Mammary microvascular endothelial cell (primary cell): ENCODE results near the gene OR52N1. TPM values are rescaled to one million over a fixed set of nuclear protein-coding genes. Genes with fewer than 3 reads are reported as not detected.

ENCODE experiments used
- total RNA-seq: library from RNA; depleted of rRNA; stranded (reverse); fragments of >200 nt; gene quantifications from 2 replicates; pipeline ENCODE4 v1.2.3, GENCODE V29; 2015

OR52N1 gene
- total RNA-seq: not detected in 2 replicates

GRCh38 chr11:5791165-5791564, at the start of gene OR52N1:
Gene OR52N1, minus strand, starts transcription at chr11:5791265. Its CDS starts 2,449 bp downstream, at chr11:5788816.

GRCh38 chr11:5808500-5809121, 17.5 kb upstream of the OR52N1 start, which contains the start of gene OR52N2:
Gene OR52N2, plus strand, starts transcription at chr11:5808924. Its CDS starts 11,412 bp downstream, at chr11:5820336.

GRCh38 chr11:5783255-5783654, 7.8 kb downstream of the OR52N1 start, which contains the start of gene OR52N5:
Gene OR52N5, minus strand, starts transcription at chr11:5783355. Its CDS starts 4,721 bp downstream, at chr11:5778634.

GRCh38 chr11:5753943-5754342, 37.1 kb downstream of the OR52N1 start, which contains the start of gene OR52N4:
Gene OR52N4, plus strand, starts transcription at chr11:5754243. Its CDS starts 498 bp downstream, at chr11:5754741.

Other genes starting within 250 kb of the OR52N1 start
- gene OR52H1, start 242.7 kb downstream of the OR52N1 start, total RNA-seq: not detected in 2 replicates
- not detected in 2 replicates for gene OR52B6, start 210.4 kb downstream of the OR52N1 start, total RNA-seq
- gene TRIM6, start 194.6 kb downstream of the OR52N1 start, total RNA-seq: 4.7 and 6.6 TPM in 2 replicates
- 10.8 and 14.0 TPM in 2 replicates for gene TRIM34, start 166.3 kb downstream of the OR52N1 start, total RNA-seq
- 43.7 and 44.8 TPM in 2 replicates for gene TRIM5, start 106.2 kb downstream of the OR52N1 start, total RNA-seq
- gene TRIM22, start 101.5 kb downstream of the OR52N1 start, total RNA-seq: 135 and 147 TPM in 2 replicates
- not detected in 2 replicates for gene OR56B1, start 54.8 kb downstream of the OR52N1 start, total RNA-seq
- not detected in 2 replicates for gene OR52N4, start 37.0 kb downstream of the OR52N1 start, total RNA-seq
- gene OR52N5, start 7.9 kb downstream of the OR52N1 start, total RNA-seq: not detected in 2 replicates
- gene OR52N2, start 17.7 kb upstream of the OR52N1 start, total RNA-seq: not detected in 2 replicates
- gene OR52E6, start 50.6 kb upstream of the OR52N1 start, total RNA-seq: not detected in 2 replicates
- not detected in 2 replicates for gene OR52E8, start 66.4 kb upstream of the OR52N1 start, total RNA-seq
- gene OR52E4, start 89.4 kb upstream of the OR52N1 start, total RNA-seq: not detected in 2 replicates
- not detected in 2 replicates for gene OR52E5, start 101.9 kb upstream of the OR52N1 start, total RNA-seq
- not detected in 2 replicates for gene OR56A3, start 151.0 kb upstream of the OR52N1 start, total RNA-seq
- gene OR56A5, start 177.2 kb upstream of the OR52N1 start, total RNA-seq: not detected in 2 replicates
- not detected in 2 replicates for gene OR52L1, start 195.7 kb upstream of the OR52N1 start, total RNA-seq
- gene OR56A4, start 215.7 kb upstream of the OR52N1 start, total RNA-seq: not detected in 2 replicates
- gene OR56A1, start 239.5 kb upstream of the OR52N1 start, total RNA-seq: not detected in 2 replicates